Cardiac fibroblast (primary cell): ENCODE measurements around the gene GNAS.

Source experiments
- DNase-seq, 2 donors: peaks; one replicate each; pipeline versions ENCODE4 v3.0.0 to v3.0.0-alpha.2; 2010; ENCODE audit warnings: low read depth in 2 of 2
- H3K4me3 ChIP-seq, 2 donors: replicated peaks in 1 of 2; 1 replicate in 1 of 2; 2 replicates in 1 of 2; pipeline ENCODE4 v1.5.1; 2011; ENCODE audit warnings: low read depth in 2 of 2, low read length in 2 of 2, mild to moderate bottlenecking in 2 of 2, moderate library complexity in 1 of 2
- CTCF ChIP-seq: IDR thresholded peaks from one replicate; pipeline ENCODE4 v1.5.1; 2011; ENCODE audit warnings: low read depth, mild to moderate bottlenecking, low read length, inconsistent platforms

The GNAS gene

GRCh38 chr20:58906111-58906510 lies 53.6 kb downstream of the GNAS start:
- no peak overlapping the region for H3K4me3 ChIP-seq
- TF ChIP-seq CTCF, result no peak
- DNase-seq, result no peak

- H3K4me3 ChIP-seq, result no peak overlapping the region
- no peak for TF ChIP-seq CTCF
- peak; percentile 49 to 73 for DNase-seq
These were observed 54.4 kb downstream of the GNAS start for GRCh38 chr20:58906894-58907293.

- H3K4me3 ChIP-seq, result no peak overlapping the region
- TF ChIP-seq CTCF, result no peak
- peak; percentile 98 to 99 for DNase-seq
These were observed 55.0 kb downstream of the GNAS start for GRCh38 chr20:58907320-58908137.

- TF ChIP-seq CTCF, result no peak
- H3K4me3 ChIP-seq, result no peak overlapping the region
- no peak for DNase-seq
These were observed 55.7 kb downstream of the GNAS start for GRCh38 chr20:58908221-58908620.

- H3K4me3 ChIP-seq, result no peak overlapping the region
- no peak for TF ChIP-seq CTCF
- no peak for DNase-seq
These were observed 56.4 kb downstream of the GNAS start for GRCh38 chr20:58908941-58909340.

GRCh38 chr20:58909585-58909984 lies 57.1 kb downstream of the GNAS start:
- no peak for DNase-seq
- no peak for TF ChIP-seq CTCF
- H3K4me3 ChIP-seq, result no peak overlapping the region

- no peak for DNase-seq
- no peak overlapping the region for H3K4me3 ChIP-seq
- no peak for TF ChIP-seq CTCF
These were observed 58.0 kb downstream of the GNAS start for GRCh38 chr20:58910473-58910872.
